K562 (cell line): ENCODE data around the gene FAM161B. TPM values are rescaled to one million over a fixed set of nuclear protein-coding genes. Genes with fewer than 3 reads are reported as not detected.

Source experiments
- ATAC-seq: fragments of 200-7000 bp; cut with Tn5 transposase; 3 replicates; pipeline ENCODE4 v1.9.1; 2020; ENCODE audit warnings: moderate library complexity
- BruUV-seq: library from RNA; stranded (reverse); fragments of 400-500 nt; replicated peaks from 2 replicates; lab custom pipeline; 2021; lab: Mats Ljungman, UMichigan
- CTCF ChIA-PET: fragments of 300-600 bp; formaldehyde crosslinking; extraction: SDS; loops from one replicate; lab custom pipeline; 2021; ENCODE audit warnings: low intra/inter-chr PET ratio; lab: Yijun Ruan, JAX
- POLR2A ChIA-PET: fragments of 300-600, 350-650 bp; sonication (Branson Sonifier 250); formaldehyde crosslinking; extraction: SDS; loops from one replicate; lab custom pipeline; 2021; ENCODE audit warnings: antibody characterized with exemption, inconsistent platforms; lab: Yijun Ruan, JAX
- DNase-seq, 4 experiments: peaks; one replicate each; pipeline versions ENCODE4 v3.0.0 to v3.0.0-alpha.2; 2011 to 2018; ENCODE audit warnings: low spot score in 3 of 4, mixed read lengths in 3 of 4; ENCODE audit errors: extremely low read depth in 1 of 4
- FAIRE-seq: peaks from 2 replicates; lab custom pipeline; 2011; peaks lifted over from hg19 to GRCh38; lab: Jason Lieb, UNC
- H2AFZ ChIP-seq: 2 replicates; pipeline ENCODE4 v1.6.0; 2011; ENCODE audit warnings: low read depth, low read length, control low read depth, inconsistent platforms
- H3K27ac ChIP-seq: fragments of 200-600 bp; 3 replicates; pipeline ENCODE4 v1.8.0; 2011; ENCODE audit warnings: low read depth, mild to moderate bottlenecking, control low read depth, inconsistent platforms, low read length, moderate library complexity, mixed read lengths; ENCODE audit errors: extremely low read depth
- H3K27me3 ChIP-seq, 2 experiments: fragments of 300-600 bp in 1 of 2; 2 replicates in 1 of 2; 3 replicates in 1 of 2; pipeline versions ENCODE4 v1.6.0 to v1.8.0; 2011; ENCODE audit warnings: inconsistent platforms in 2 of 2, low read length in 2 of 2, mild to moderate bottlenecking in 1 of 2, mixed read lengths in 1 of 2, moderate library complexity in 1 of 2; ENCODE audit not compliant: control insufficient read depth in 2 of 2, insufficient read depth in 2 of 2
- H3K36me3 ChIP-seq: fragments of 300-600 bp; 3 replicates; pipeline ENCODE4 v1.8.0; 2011; ENCODE audit warnings: mild to moderate bottlenecking, low read length, inconsistent platforms; ENCODE audit not compliant: control insufficient read depth, insufficient read depth
- H3K4me1 ChIP-seq, 2 experiments: fragments of 200-600 bp in 1 of 2; replicated peaks in 1 of 2; 2 replicates in 1 of 2; 3 replicates in 1 of 2; pipeline versions ENCODE4 v1.5.1 to v1.8.0; 2011; ENCODE audit warnings: inconsistent platforms in 2 of 2, low read length in 2 of 2, mild to moderate bottlenecking in 1 of 2, mixed read lengths in 1 of 2, moderate library complexity in 1 of 2; ENCODE audit not compliant: control insufficient read depth in 2 of 2, insufficient read depth in 2 of 2
- H3K4me2 ChIP-seq: 2 replicates; pipeline ENCODE4 v1.6.1; 2011; ENCODE audit warnings: low read length, control low read depth, inconsistent platforms, mixed read lengths; ENCODE audit not compliant: insufficient read depth
- H3K4me3 ChIP-seq: fragments of 200-600 bp; sonication (generic), shearing (Covaris generic); 2 replicates; pipeline ENCODE4 v1.5.1; 2016; ENCODE audit warnings: control low read depth, inconsistent platforms
- H3K79me2 ChIP-seq: fragments of 200-600 bp; 3 replicates; pipeline ENCODE4 v1.8.0; 2011; ENCODE audit warnings: low read length, inconsistent platforms; ENCODE audit not compliant: control insufficient read depth, insufficient read depth
- H3K9ac ChIP-seq, 2 experiments: 2 replicates each; pipeline versions ENCODE4 v1.6.0 to v1.6.1; 2011; ENCODE audit warnings: low read depth in 2 of 2, low read length in 2 of 2, control low read depth in 1 of 2, inconsistent platforms in 1 of 2, mild to moderate bottlenecking in 1 of 2, mixed read lengths in 1 of 2; ENCODE audit not compliant: insufficient read depth in 1 of 2
- H3K9me1 ChIP-seq: one replicate; pipeline ENCODE4 v1.6.0; 2011; ENCODE audit warnings: inconsistent platforms, mild to moderate bottlenecking, low read length, moderate library complexity; ENCODE audit not compliant: control insufficient read depth, insufficient read depth
- H3K9me3 ChIP-seq: replicated peaks from 2 replicates; pipeline ENCODE4 v1.5.1; 2011; ENCODE audit warnings: low read depth, low read length, inconsistent platforms; ENCODE audit not compliant: control insufficient read depth, insufficient read depth
- H4K20me1 ChIP-seq: replicated peaks from 2 replicates; pipeline ENCODE4 v1.6.1; 2011; ENCODE audit warnings: low read length, inconsistent platforms, mixed read lengths; ENCODE audit not compliant: control insufficient read depth, insufficient read depth
- RBFOX2 ChIP-seq: fragments of 200-400 bp; formaldehyde crosslinking; IDR thresholded peaks from 2 replicates; pipeline ENCODE4 v1.6.1; 2017; ENCODE audit warnings: low read depth, mild to moderate bottlenecking, low read length, moderate library complexity
- SRF ChIP-seq, 2 experiments: fragments of 250-450, 450-650 bp in 1 of 2; sonication (Bioruptor Pico) in 1 of 2; sonication (generic) in 1 of 2; formaldehyde crosslinking; IDR thresholded peaks; 2 replicates each; pipeline versions ENCODE4 v1.5.0 to v1.5.1; 2020 to 2022; ENCODE audit warnings: mild to moderate bottlenecking in 1 of 2, missing genetic modification reagents in 1 of 2
- ZNF253 ChIP-seq: fragments of 250-450 bp; sonication (Bioruptor Pico); conservative IDR thresholded peaks from 2 replicates; pipeline ENCODE4 v1.6.1; 2021; ENCODE audit warnings: mild to moderate bottlenecking
- WGBS: fragments of 100-300 bp; shearing (Covaris generic); methylation state at CpG from one replicate; pipeline ENCODE4 v1.1.6; 2016; ENCODE audit warnings: low coverage, mixed read lengths; ENCODE audit not compliant: insufficient coverage; ENCODE audit errors: missing lambda C conversion rate; 5-methylcytosine and 5-hydroxymethylcytosine counted together
- in situ Hi-C: fragments of 300-500 bp; cut with MboI; formaldehyde crosslinking; loops from 4 replicates; pipeline ENCODE4 v1.15.0; 2018; ENCODE audit warnings: inconsistent platforms, mixed read lengths
- intact Hi-C: fragments of 100-400 bp; cut with micrococcal nuclease; formaldehyde crosslinking; loops from 2 replicates; pipeline ENCODE4 v1.14.2; 2022
- polyA plus RNA-seq, 8 experiments: library from polyadenylated mRNA; depleted of rRNA in 4 of 8; stranded (reverse) in 5 of 8; unstranded in 3 of 8; fragments of >200 nt; fragmentation: Nextera tagmentation in 2 of 8; fragmentation: Illumina TruSeq in 1 of 8; extraction: Ambion mirVana in 2 of 8; extraction: Trizol in 1 of 8; gene quantifications; 2 replicates each; pipeline versions ENCODE4 v1.2.1 to v1.2.3, GENCODE V29; 2011 to 2014; ENCODE audit warnings: inconsistent platforms in 1 of 8, missing spikeins in 1 of 8
- total RNA-seq, 7 experiments: library from RNA; depleted of rRNA in 6 of 7; stranded (reverse); fragments of >200 nt in 6 of 7; fragmentation: Illumina TruSeq in 2 of 7; extraction: Trizol in 2 of 7; gene quantifications; 2 replicates each; pipeline versions ENCODE4 v1.2.1 to v1.2.3, GENCODE V29; 2011 to 2021; ENCODE audit warnings: low replicate concordance in 1 of 7
- TF ChIP-seq, protein P1 (sequence below), 2 experiments: fragments of 450-650 bp in 1 of 2; sonication (generic) in 1 of 2; formaldehyde crosslinking in 1 of 2; IDR thresholded peaks in 1 of 2; conservative IDR thresholded peaks in 1 of 2; 2 replicates each; pipeline versions ENCODE4 v1.6.1 to v1.8.1; 2016 to 2023; ENCODE audit warnings: mild to moderate bottlenecking in 2 of 2, moderate library complexity in 2 of 2, inconsistent platforms in 1 of 2, missing genetic modification reagents in 1 of 2

Gene FAM161B
- total and polyA plus RNA-seq, 9 of the 15 experiments (the other 6 are each of a cell fraction or from before 2014, with no cell fraction given), result 0.15 to 1.3 (median 0.84) TPM

DNA sequence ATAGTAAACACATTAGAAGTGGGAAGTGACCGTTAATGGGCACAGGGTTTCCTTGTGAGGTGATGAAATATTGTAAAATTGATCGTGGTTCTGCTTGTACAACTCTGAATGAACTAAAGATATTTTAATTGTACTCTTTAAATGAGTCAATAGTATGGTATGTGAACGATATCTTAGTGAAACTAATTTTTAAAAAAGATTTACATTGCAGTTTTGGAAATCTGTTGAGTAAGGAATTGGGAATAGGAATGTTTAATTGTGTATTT, 61.5 kb downstream of the FAM161B start:
- H3K27ac ChIP-seq, result peak overlapping the region; percentile 96
- no peaks in the 10 kb centered on the region for H3K9me1 ChIP-seq
- H4K20me1 ChIP-seq, result no peaks in the 10 kb centered on the region
- WGBS, result 0% methylated on average over 2 of the region's 3 CpGs
- DNase-seq (no peak), FAIRE-seq (no peak), ATAC-seq (no peak)
- in situ Hi-C loops (no loop called here), intact Hi-C loops (loop anchor here (5.0 kb wide), 1 partner anchor 146 kb away; no protein-coding TSS in a partner anchor)
- peak overlapping the region; percentile 86 for H3K4me3 ChIP-seq
- CTCF ChIA-PET, result no interaction called here
- peak overlapping the region; percentile 94 for H3K4me2 ChIP-seq
- H3K9ac ChIP-seq, result peak overlapping the region in 1 of 2 experiments; percentile 90; a peak in 2 of 4 replicates
- no peaks in the 10 kb centered on the region for H3K9me3 ChIP-seq
- peaks cover 16% of the 10 kb centered on the region; the same call in 2 of the 3 replicates for H3K36me3 ChIP-seq
- peaks cover 4 to 6% of the 10 kb centered on the region in 2 experiments; a peak in 4 of 5 replicates for H3K4me1 ChIP-seq
- BruUV-seq, result no TSS peak
- peaks cover 77% of the 10 kb centered on the region for H3K79me2 ChIP-seq
- POLR2A ChIA-PET, result interaction anchor here (1.4 to 3.4 kb wide), 3 partner anchors 11 to 135 kb away, joined by 4 to 15 read pairs (median 11); no protein-coding TSS in a partner anchor
- H3K27me3 ChIP-seq, result no peaks in the 10 kb centered on the region
- TF ChIP-seq, protein P1, sequence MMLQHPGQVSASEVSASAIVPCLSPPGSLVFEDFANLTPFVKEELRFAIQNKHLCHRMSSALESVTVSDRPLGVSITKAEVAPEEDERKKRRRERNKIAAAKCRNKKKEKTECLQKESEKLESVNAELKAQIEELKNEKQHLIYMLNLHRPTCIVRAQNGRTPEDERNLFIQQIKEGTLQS (IDR thresholded peaks at IDR 0.05), result peak; percentile 27; the same call in 1 of the 2 replicates
- TF ChIP-seq, protein P1 (CRISPR knock-in tag; conservative IDR thresholded peaks at IDR 0.05), result no peak
- TF ChIP-seq SRF (CRISPR knock-in tag; IDR thresholded peaks at IDR 0.05), result no peak
- no peak for TF ChIP-seq ZNF253 (CRISPR knock-in tag)
- TF ChIP-seq RBFOX2, result 0 out of 2 replicates have a peak, but pooled peaks have one; percentile 7
- no peak overlapping the region for H2AFZ ChIP-seq
